Measurements from ENCODE around the gene B4GALNT2.
"Not testable (repeated sequence)": the region's sequence is repeated elsewhere in the genome, so short reads cannot be mapped to it uniquely, and the experiment has no call there.

The B4GALNT2 gene

DNA sequence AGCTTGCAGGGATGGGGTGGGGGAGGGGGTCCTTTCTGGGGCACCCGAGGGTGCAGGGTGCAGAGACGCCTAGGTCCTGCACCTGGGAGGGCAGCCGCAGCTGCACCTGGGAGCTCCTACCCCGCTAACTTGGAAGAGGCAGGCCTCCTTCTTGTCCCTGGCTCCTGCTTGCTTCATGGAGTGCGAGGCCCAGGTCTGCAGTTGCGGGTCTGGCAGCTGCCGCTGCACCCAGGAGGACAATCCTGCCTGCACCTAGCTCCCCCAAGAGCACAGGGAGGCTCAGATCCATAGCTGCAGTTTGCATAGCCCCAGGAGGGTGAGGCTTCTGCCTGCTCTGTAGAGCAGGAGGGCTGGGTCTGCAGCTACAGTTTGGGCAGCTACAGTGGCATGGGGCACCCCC is 51.2 kb downstream of the B4GALNT2 start:
- Histone ChIP-seq H3K9me2 (replicated peaks; ENCODE audit: insufficient read depth, low read length) (no peaks in the 10 kb centered on the region), H3K9me3 (replicated peaks; ENCODE audit: insufficient read depth, low read length) (no peaks in the 10 kb centered on the region), H3K9ac (ENCODE audit: low read length) (no peak overlapping the region), H3F3A (ENCODE audit: insufficient read depth, low read length) (no peaks in the 10 kb centered on the region), H3K4me1 (ENCODE audit: low read length) (peaks cover 7% of the 10 kb centered on the region), H3K27me3 (replicated peaks; ENCODE audit: insufficient read depth, low read length) (no peaks in the 10 kb centered on the region), H3K4me3 (ENCODE audit: low read length) (no peak overlapping the region), H4K20me1 (ENCODE audit: insufficient read depth, low read length) (no peaks in the 10 kb centered on the region), H3K27ac (ENCODE audit: low read length) (no peak overlapping the region), H3K36me3 (replicated peaks; ENCODE audit: insufficient read depth, low read length) (no peaks in the 10 kb centered on the region), H3K79me2 (ENCODE audit: low read length) (no peaks in the 10 kb centered on the region), H3K4me2 (ENCODE audit: low read depth, low read length) (no peak overlapping the region), H2AFZ (ENCODE audit: low read length) (no peak overlapping the region)
- no peak for TF ChIP-seq CTCF (IDR thresholded peaks at IDR 0.05; ENCODE audit: low read length)
- TF ChIP-seq EZH2 (optimal IDR thresholded peaks at IDR 0.05; ENCODE audit: low read depth, low read length): no peak
- no peak for TF ChIP-seq EZH2phosphoT487 (IDR thresholded peaks at IDR 0.05; ENCODE audit: low read length)
- no peak for DNase-seq

- not testable (repeated sequence) for H3K36me3 ChIP-seq (replicated peaks; ENCODE audit: insufficient read depth, low read length); H3K4me2 ChIP-seq (ENCODE audit: low read depth, low read length); H4K20me1 ChIP-seq (ENCODE audit: insufficient read depth, low read length); H3K79me2 ChIP-seq (ENCODE audit: low read length); H3K27ac ChIP-seq (ENCODE audit: low read length); DNase-seq; H3K9me3 ChIP-seq (replicated peaks; ENCODE audit: insufficient read depth, low read length); H3K4me3 ChIP-seq (ENCODE audit: low read length); H3K9ac ChIP-seq (ENCODE audit: low read length); H2AFZ ChIP-seq (ENCODE audit: low read length); H3K4me1 ChIP-seq (ENCODE audit: low read length); H3K9me2 ChIP-seq (replicated peaks; ENCODE audit: insufficient read depth, low read length); H3F3A ChIP-seq (ENCODE audit: insufficient read depth, low read length); H3K27me3 ChIP-seq (replicated peaks; ENCODE audit: insufficient read depth, low read length)
These were observed 52.0 kb downstream of the B4GALNT2 start for GRCh38 chr17:49184522-49184921.

DNA sequence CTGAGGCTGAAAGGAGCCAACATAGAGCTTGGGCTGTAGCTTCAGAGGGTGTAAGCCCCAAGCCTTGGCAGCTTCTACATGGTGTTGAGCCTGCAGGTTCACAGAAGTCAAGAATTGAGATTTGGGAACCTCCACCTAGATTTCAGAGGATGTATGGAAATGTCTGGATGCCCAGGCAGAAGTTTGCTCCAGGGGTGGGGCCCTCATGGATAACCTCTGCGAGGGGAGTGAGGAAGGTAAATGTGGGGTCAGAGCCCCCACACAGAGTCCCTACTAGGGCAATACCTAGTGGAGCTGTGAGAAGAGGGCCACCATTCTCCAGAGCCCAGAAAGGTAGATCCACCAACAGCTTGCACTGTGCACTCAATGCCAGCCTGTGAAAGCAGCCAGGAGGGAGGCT is 52.8 kb downstream of the B4GALNT2 start:
- H3K27me3 ChIP-seq (replicated peaks; ENCODE audit: insufficient read depth, low read length); H4K20me1 ChIP-seq (ENCODE audit: insufficient read depth, low read length); H3K4me2 ChIP-seq (ENCODE audit: low read depth, low read length); H2AFZ ChIP-seq (ENCODE audit: low read length); H3F3A ChIP-seq (ENCODE audit: insufficient read depth, low read length); DNase-seq; H3K79me2 ChIP-seq (ENCODE audit: low read length); H3K9ac ChIP-seq (ENCODE audit: low read length); H3K27ac ChIP-seq (ENCODE audit: low read length); H3K9me3 ChIP-seq (replicated peaks; ENCODE audit: insufficient read depth, low read length); H3K4me3 ChIP-seq (ENCODE audit: low read length); H3K36me3 ChIP-seq (replicated peaks; ENCODE audit: insufficient read depth, low read length); H3K9me2 ChIP-seq (replicated peaks; ENCODE audit: insufficient read depth, low read length); H3K4me1 ChIP-seq (ENCODE audit: low read length): not testable (repeated sequence)

DNA sequence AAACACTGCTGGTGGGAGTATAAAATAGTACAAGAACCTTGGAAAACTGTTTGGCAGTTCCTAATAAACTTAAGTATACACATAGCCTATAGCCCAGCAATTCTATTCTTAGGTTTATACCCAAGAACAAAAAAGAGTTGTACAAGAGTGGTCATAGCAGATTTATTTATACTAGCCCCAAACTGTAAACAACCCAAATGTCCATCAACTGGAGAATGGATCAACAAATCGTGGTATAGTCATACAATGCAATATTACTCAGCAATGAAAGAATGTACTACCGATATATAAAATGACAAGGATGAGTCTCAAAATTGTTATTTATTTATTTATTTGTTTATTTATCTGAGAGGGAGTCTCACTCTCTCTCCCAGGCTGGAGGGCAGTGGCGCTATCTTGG is 54.7 kb downstream of the B4GALNT2 start:
- Histone ChIP-seq H3K27ac (ENCODE audit: low read length) (no peak overlapping the region), H3K27me3 (replicated peaks; ENCODE audit: insufficient read depth, low read length) (no peaks in the 10 kb centered on the region), H3K9me2 (replicated peaks; ENCODE audit: insufficient read depth, low read length) (no peaks in the 10 kb centered on the region), H3K9ac (ENCODE audit: low read length) (no peak overlapping the region), H3F3A (ENCODE audit: insufficient read depth, low read length) (peaks cover 11% of the 10 kb centered on the region; the same call in 1 of the 2 replicates), H3K4me1 (ENCODE audit: low read length) (no peaks in the 10 kb centered on the region), H3K79me2 (ENCODE audit: low read length) (no peaks in the 10 kb centered on the region), H3K9me3 (replicated peaks; ENCODE audit: insufficient read depth, low read length) (no peaks in the 10 kb centered on the region), H3K4me2 (ENCODE audit: low read depth, low read length) (no peak overlapping the region), H3K4me3 (ENCODE audit: low read length) (no peak overlapping the region), H4K20me1 (ENCODE audit: insufficient read depth, low read length) (no peaks in the 10 kb centered on the region), H2AFZ (ENCODE audit: low read length) (no peak overlapping the region), H3K36me3 (replicated peaks; ENCODE audit: insufficient read depth, low read length) (no peaks in the 10 kb centered on the region)
- DNase-seq: no peak
- TF ChIP-seq CTCF (IDR thresholded peaks at IDR 0.05; ENCODE audit: low read length) (no peak), EZH2phosphoT487 (IDR thresholded peaks at IDR 0.05; ENCODE audit: low read length) (no peak), EZH2 (optimal IDR thresholded peaks at IDR 0.05; ENCODE audit: low read depth, low read length) (no peak)

Data from MM.1S (cell line).